CD14-positive monocyte (primary cell): ENCODE results near the gene DHX30. TPM values are rescaled to one million over a fixed set of nuclear protein-coding genes. Genes with fewer than 3 reads are reported as not detected.

ENCODE experiments used
- DNase-seq, 3 donors: peaks; one replicate each; pipeline ENCODE4 v3.0.0-alpha.2; 2011 to 2022
- H2AFZ ChIP-seq: 2 replicates; pipeline ENCODE4 v1.6.0; 2012; ENCODE audit warnings: mild to moderate bottlenecking, low read depth, low read length, inconsistent platforms; ENCODE audit not compliant: insufficient read depth, poor library complexity, severe bottlenecking
- H3K27ac ChIP-seq, 2 donors: 1 replicate in 1 of 2; 2 replicates in 1 of 2; pipeline ENCODE4 v1.5.1; 2012 to 2013; ENCODE audit warnings: low read length in 2 of 2, control low read depth in 1 of 2, inconsistent platforms in 1 of 2, low read depth in 1 of 2, mild to moderate bottlenecking in 1 of 2
- H3K27me3 ChIP-seq, 2 donors: one replicate each; pipeline versions ENCODE4 v1.6.0 to v1.6.1; 2011 to 2013; ENCODE audit warnings: low read length in 2 of 2; ENCODE audit not compliant: control insufficient read depth in 2 of 2, insufficient read depth in 2 of 2
- H3K36me3 ChIP-seq, 2 donors: replicated peaks in 1 of 2; 1 replicate in 1 of 2; 2 replicates in 1 of 2; pipeline versions ENCODE4 v1.5.1 to v1.6.1; 2012 to 2013; ENCODE audit warnings: low read length in 2 of 2, control low read depth in 1 of 2, inconsistent platforms in 1 of 2, mild to moderate bottlenecking in 1 of 2; ENCODE audit not compliant: insufficient read depth in 2 of 2, control insufficient read depth in 1 of 2
- H3K4me1 ChIP-seq, 2 donors: 1 replicate in 1 of 2; 2 replicates in 1 of 2; pipeline versions ENCODE4 v1.5.1 to v1.6.1; 2012 to 2013; ENCODE audit warnings: low read length in 2 of 2, control low read depth in 1 of 2, inconsistent platforms in 1 of 2, mild to moderate bottlenecking in 1 of 2, moderate library complexity in 1 of 2; ENCODE audit not compliant: insufficient read depth in 2 of 2, control insufficient read depth in 1 of 2
- H3K4me2 ChIP-seq: replicated peaks from 2 replicates; pipeline ENCODE3; 2012; ENCODE audit warnings: low read length, moderate library complexity, mild to moderate bottlenecking; ENCODE audit not compliant: poor library complexity, severe bottlenecking; ENCODE audit errors: extremely low read depth
- H3K4me3 ChIP-seq, 3 experiments: fragments of 200-600 bp in 1 of 3; sonication (generic) in 1 of 3; replicated peaks in 1 of 3; 1 replicate in 2 of 3; 2 replicates in 1 of 3; pipeline ENCODE4 v1.5.1; 2011 to 2013; ENCODE audit warnings: low read length in 3 of 3, mild to moderate bottlenecking in 3 of 3, control low read depth in 2 of 3, low read depth in 2 of 3, inconsistent platforms in 1 of 3, moderate library complexity in 1 of 3
- H3K79me2 ChIP-seq: 2 replicates; pipeline ENCODE4 v1.6.0; 2012; ENCODE audit warnings: mild to moderate bottlenecking, control low read depth, inconsistent platforms, low read length, moderate library complexity; ENCODE audit not compliant: insufficient read depth
- H3K9ac ChIP-seq: 2 replicates; pipeline ENCODE4 v1.6.0; 2017; ENCODE audit warnings: low read length, mild to moderate bottlenecking; ENCODE audit not compliant: insufficient read depth, poor library complexity, severe bottlenecking
- H3K9me3 ChIP-seq, 2 donors: replicated peaks in 1 of 2; 1 replicate in 1 of 2; 2 replicates in 1 of 2; pipeline versions ENCODE4 v1.5.1 to v1.6.1; 2012 to 2013; ENCODE audit warnings: low read length in 2 of 2, control low read depth in 1 of 2; ENCODE audit not compliant: control insufficient read depth in 1 of 2, insufficient read depth in 1 of 2
- H4K20me1 ChIP-seq: 2 replicates; pipeline ENCODE4 v1.6.0; 2012; ENCODE audit warnings: mild to moderate bottlenecking, low read length, control low read depth, moderate library complexity; ENCODE audit not compliant: insufficient read depth
- H3K27ac Mint-ChIP-seq, 7 donors: one replicate each; pipeline ENCODE4 v1.8.0; 2020; ENCODE audit warnings: mild to moderate bottlenecking in 7 of 7, mixed read lengths in 7 of 7, moderate library complexity in 6 of 7, inconsistent platforms in 2 of 7
- H3K27me3 Mint-ChIP-seq, 3 donors: one replicate each; pipeline ENCODE4 v1.8.0; 2021 to 2022; ENCODE audit warnings: low read depth in 3 of 3, mild to moderate bottlenecking in 3 of 3, mixed read lengths in 3 of 3, moderate library complexity in 3 of 3, inconsistent platforms in 1 of 3
- H3K36me3 Mint-ChIP-seq, 2 donors: one replicate each; pipeline ENCODE4 v1.8.0; 2020; ENCODE audit warnings: mixed read lengths in 2 of 2, inconsistent platforms in 1 of 2, mild to moderate bottlenecking in 1 of 2
- H3K4me1 Mint-ChIP-seq: one replicate; pipeline ENCODE4 v1.8.0; 2020; ENCODE audit warnings: mild to moderate bottlenecking, mixed read lengths
- H3K4me3 Mint-ChIP-seq, 2 donors: one replicate each; pipeline ENCODE4 v1.8.0; 2020; ENCODE audit warnings: mild to moderate bottlenecking in 2 of 2, mixed read lengths in 2 of 2, moderate library complexity in 1 of 2
- H3K9me3 Mint-ChIP-seq, 7 donors: one replicate each; pipeline ENCODE4 v1.8.0; 2020 to 2022; ENCODE audit warnings: mixed read lengths in 7 of 7, mild to moderate bottlenecking in 6 of 7, moderate library complexity in 6 of 7, inconsistent platforms in 2 of 7
- WGBS: methylation state at CpG from one replicate; pipeline ENCODE4 v1.1.5; 2013; ENCODE audit warnings: missing lambda C conversion rate; ENCODE audit not compliant: insufficient coverage; 5-methylcytosine and 5-hydroxymethylcytosine counted together
- intact Hi-C, 2 donors: fragments of 100-400 bp; cut with micrococcal nuclease; formaldehyde crosslinking; loops; one replicate each; pipeline versions ENCODE4 v1.15.0 to v1.15.1; 2023
- polyA plus RNA-seq, 3 donors: library from polyadenylated mRNA; depleted of rRNA in 1 of 3; unstranded in 2 of 3; stranded (reverse) in 1 of 3; fragments of 300-500 nt in 2 of 3; fragments of >200 nt in 1 of 3; fragmentation: Illumina TruSeq in 2 of 3; gene quantifications; 1 replicate in 2 of 3; 2 replicates in 1 of 3; pipeline ENCODE4 v1.2.3, GENCODE V29; 2012 to 2021
- TF ChIP-seq, protein P1 (sequence below): fragments of 200-600 bp; IDR thresholded peaks from one replicate; pipeline ENCODE4 v1.8.0; 2022; ENCODE audit warnings: antibody characterized with exemption, mild to moderate bottlenecking

The DHX30 gene
- polyA plus RNA-seq, 3 donors: 19.4 to 43.9 (median 20.1) TPM

DNA sequence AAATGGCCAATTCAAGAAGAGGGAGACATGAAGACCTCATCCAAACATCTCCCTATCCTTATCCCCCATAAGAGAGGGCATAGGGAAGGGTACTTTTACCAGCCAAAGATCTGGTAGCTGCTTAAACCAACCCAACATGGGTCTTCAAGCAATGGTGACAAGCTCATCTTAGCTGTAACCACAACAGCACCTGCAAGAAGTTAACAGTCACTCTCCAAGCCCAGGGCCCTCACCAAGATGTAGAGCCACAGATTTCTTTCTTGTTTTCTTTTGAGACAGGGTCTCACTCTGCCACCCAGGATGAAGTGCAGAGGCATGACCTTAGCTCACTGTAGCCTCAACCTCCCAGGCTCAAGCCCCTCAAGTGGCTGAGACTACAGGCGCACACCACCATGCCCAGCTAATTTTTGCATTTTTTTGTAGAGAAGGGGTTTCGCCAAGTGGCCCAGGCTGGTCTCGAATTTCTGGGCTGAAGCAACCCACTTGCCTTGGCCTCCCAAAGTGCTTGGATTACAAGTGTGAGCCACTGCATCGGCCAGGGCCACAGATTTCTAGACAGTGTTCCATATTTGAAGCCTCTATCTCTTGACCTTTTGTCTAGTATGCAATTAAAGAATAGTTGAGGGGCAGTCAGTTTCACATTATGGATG lies 57.1 kb downstream of the DHX30 start:
- H3K9ac ChIP-seq: no peak overlapping the region
- no peak overlapping the region for H3K27ac Mint-ChIP-seq
- H3K9me3 Mint-ChIP-seq: no peaks in the 10 kb centered on the region
- H3K27ac ChIP-seq: no peak overlapping the region
- H2AFZ ChIP-seq: no peak overlapping the region
- H3K9me3 ChIP-seq: no peaks in the 10 kb centered on the region
- no peaks in the 10 kb centered on the region for H3K79me2 ChIP-seq
- no peaks in the 10 kb centered on the region for H3K4me1 ChIP-seq
- WGBS: 100% methylated on average over 3 of the region's 4 CpGs
- peaks cover 21 to 69% of the 10 kb centered on the region in 2 donors for H3K36me3 ChIP-seq
- H3K27me3 Mint-ChIP-seq: peaks cover 0 to 4% (median 2%) of the 10 kb centered on the region in 3 donors
- no peaks in the 10 kb centered on the region for H3K27me3 ChIP-seq
- peaks cover 44 to 66% of the 10 kb centered on the region in 2 donors for H3K36me3 Mint-ChIP-seq
- H3K4me3 ChIP-seq: no peak overlapping the region
- H3K4me3 Mint-ChIP-seq: no peak overlapping the region
- intact Hi-C loops: no loop called here
- DNase-seq: no peak
- no peaks in the 10 kb centered on the region for H4K20me1 ChIP-seq
- no peaks in the 10 kb centered on the region for H3K4me1 Mint-ChIP-seq
- TF ChIP-seq, protein P1, sequence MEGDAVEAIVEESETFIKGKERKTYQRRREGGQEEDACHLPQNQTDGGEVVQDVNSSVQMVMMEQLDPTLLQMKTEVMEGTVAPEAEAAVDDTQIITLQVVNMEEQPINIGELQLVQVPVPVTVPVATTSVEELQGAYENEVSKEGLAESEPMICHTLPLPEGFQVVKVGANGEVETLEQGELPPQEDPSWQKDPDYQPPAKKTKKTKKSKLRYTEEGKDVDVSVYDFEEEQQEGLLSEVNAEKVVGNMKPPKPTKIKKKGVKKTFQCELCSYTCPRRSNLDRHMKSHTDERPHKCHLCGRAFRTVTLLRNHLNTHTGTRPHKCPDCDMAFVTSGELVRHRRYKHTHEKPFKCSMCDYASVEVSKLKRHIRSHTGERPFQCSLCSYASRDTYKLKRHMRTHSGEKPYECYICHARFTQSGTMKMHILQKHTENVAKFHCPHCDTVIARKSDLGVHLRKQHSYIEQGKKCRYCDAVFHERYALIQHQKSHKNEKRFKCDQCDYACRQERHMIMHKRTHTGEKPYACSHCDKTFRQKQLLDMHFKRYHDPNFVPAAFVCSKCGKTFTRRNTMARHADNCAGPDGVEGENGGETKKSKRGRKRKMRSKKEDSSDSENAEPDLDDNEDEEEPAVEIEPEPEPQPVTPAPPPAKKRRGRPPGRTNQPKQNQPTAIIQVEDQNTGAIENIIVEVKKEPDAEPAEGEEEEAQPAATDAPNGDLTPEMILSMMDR: no peak
- no peak overlapping the region for H3K4me2 ChIP-seq

DNA sequence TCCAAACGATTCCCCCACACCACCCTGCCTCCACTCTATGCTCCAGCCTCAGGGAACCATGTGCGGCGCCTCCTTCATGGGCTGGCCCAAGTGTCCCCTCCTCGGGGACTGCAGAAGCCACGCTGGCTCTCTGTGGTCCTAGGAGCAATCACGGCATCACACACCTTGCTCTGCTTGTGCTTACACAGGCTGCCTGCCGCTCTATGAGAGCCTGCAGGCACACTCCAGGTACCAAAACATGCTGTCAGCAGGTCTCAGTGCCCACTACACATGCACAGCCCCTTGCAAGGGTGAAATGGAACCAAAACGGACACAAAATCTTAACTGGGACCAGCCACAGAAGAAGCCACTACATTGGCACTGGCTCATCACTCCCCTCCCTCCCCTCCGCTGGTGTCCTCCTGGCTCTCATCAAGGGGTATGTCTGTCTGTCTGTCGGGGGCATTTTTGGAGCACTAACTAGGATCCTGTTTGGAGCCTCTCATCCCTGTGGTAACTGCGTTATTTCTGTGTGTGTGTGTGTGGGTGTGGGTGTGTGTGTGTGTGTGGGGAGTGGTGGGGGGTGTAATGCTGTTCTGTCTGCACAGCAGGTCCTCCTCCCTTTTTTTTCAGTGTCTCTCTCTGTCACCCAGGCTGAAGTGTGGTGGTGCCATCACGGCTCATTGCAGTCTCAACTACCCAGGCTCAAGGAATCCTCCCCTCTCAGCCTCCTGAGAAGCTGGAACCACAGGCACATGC lies 60.6 kb downstream of the DHX30 start:
- no peak overlapping the region for H3K4me3 ChIP-seq
- no peaks in the 10 kb centered on the region for H3K9me3 Mint-ChIP-seq
- intact Hi-C loops: no loop called here
- H2AFZ ChIP-seq: no peak overlapping the region
- no peaks in the 10 kb centered on the region for H3K79me2 ChIP-seq
- TF ChIP-seq, protein P1: no peak
- no peaks in the 10 kb centered on the region for H3K4me1 ChIP-seq
- no peaks in the 10 kb centered on the region for H3K27me3 ChIP-seq
- no peak overlapping the region for H3K4me2 ChIP-seq
- H3K36me3 ChIP-seq: peaks cover 25 to 72% of the 10 kb centered on the region in 2 donors
- H3K9ac ChIP-seq: no peak overlapping the region
- no peaks in the 10 kb centered on the region for H3K4me1 Mint-ChIP-seq
- DNase-seq: no peak
- no peaks in the 10 kb centered on the region for H4K20me1 ChIP-seq
- H3K27ac ChIP-seq: no peak overlapping the region
- H3K27ac Mint-ChIP-seq: peak overlapping the region in 2 of 7 donors; percentile 5 to 16
- H3K36me3 Mint-ChIP-seq: peaks cover 47 to 62% of the 10 kb centered on the region in 2 donors
- H3K9me3 ChIP-seq: no peaks in the 10 kb centered on the region
- H3K27me3 Mint-ChIP-seq: peaks cover 0 to 4% (median 2%) of the 10 kb centered on the region in 3 donors
- H3K4me3 Mint-ChIP-seq: no peak overlapping the region
- 97% methylated on average over 9 of the region's 12 CpGs for WGBS
